Daoy (cell line): ENCODE results near the gene TOM1L2. TPM values are rescaled to one million over a fixed set of nuclear protein-coding genes. Genes with fewer than 3 reads are reported as not detected.
"Not testable (repeated sequence)": the region's sequence is repeated elsewhere in the genome, so short reads cannot be mapped to it uniquely, and the experiment has no call there.

ENCODE experiments used
- DNase-seq: peaks from one replicate; pipeline ENCODE4 v3.0.0-alpha.2; 2015; ENCODE audit warnings: low read depth
- total RNA-seq: library from RNA; depleted of rRNA; stranded (reverse); fragments of >200 nt; shearing (Covaris generic); gene quantifications from 2 replicates; pipeline ENCODE4 v1.2.3, GENCODE V29; 2014

The TOM1L2 gene
- total RNA-seq, 1 experiment from 2014 or later, result 14.9 TPM

- peak; percentile 95 for DNase-seq
These were observed 152.6 kb downstream of the TOM1L2 start for GRCh38 chr17:17819561-17819995.

- no peak for DNase-seq
These were observed 153.1 kb downstream of the TOM1L2 start for GRCh38 chr17:17819111-17819510.

DNA sequence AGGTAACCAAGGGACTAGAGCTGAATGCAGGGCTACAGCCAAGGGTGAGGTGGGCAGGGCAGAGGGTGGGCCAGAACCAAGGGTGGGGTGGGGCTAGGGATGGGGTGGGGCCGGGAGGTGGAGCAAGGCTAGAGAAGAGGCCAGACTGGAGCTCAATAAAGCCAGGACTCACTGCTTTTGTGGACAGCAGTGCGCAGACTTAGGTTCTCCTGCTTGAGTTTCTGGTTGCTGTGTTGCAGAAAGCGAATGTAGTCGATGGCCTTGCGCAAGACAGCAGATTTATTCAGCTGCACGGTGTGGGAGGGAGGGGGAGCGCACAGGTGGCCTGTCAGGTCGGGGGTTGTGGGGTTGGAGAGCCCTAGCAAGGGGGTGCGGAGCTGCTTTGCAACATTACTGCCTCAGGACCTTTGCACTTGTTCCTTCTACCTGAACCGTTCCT is 154.1 kb downstream of the TOM1L2 start:
- peak; percentile 67 for DNase-seq

DNA sequence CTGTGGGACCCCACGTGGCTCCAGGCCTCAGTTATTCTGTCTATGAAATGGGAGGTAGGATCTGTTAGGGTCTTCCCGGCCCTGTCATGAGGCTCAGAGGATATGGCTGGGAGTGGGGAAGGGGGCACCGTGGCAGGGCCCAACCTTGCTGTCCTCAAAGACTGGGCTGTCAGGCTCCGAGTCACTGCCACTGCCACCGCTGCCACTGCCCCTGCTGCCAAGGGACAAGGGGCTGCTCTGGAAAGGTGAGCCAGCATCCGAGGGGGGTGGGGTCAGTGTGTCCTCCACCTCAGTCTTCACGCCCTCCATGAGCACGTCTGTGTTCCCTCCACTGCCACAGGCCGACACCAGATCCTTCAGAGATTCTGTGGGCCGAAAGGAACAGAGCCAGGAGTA is 154.7 kb downstream of the TOM1L2 start:
- DNase-seq, result no peak

GRCh38 chr17:17816831-17817551 is 155.2 kb downstream of the TOM1L2 start:
- DNase-seq, result no peak

DNA sequence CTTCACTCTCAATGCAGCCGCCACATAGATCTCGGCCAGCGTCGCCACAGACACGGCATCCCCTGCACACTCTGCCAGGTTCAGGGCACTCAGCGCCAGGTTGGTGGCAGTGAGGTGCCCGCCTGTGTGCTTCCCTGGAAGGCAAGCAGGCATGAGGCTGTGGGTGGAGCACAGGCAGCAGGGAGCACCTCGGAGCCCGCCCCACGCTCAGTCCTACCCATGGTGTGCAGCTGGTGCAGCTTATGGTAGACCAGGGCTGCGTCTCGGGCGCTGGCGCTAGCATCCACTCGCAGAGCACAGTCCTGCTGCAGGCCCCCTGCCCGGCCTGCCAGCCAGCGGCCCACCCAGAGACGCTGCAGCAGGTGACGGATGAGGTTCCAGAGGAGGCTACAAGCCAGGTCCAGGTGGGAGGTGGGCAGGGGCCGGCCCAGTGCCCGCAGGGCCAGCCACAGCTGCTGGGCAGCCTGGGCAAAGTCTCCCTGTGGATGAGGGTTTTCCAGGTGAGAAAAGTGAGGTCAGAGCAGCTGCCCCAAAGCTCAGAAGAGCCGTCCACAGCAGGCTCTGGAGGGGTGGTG is 155.9 kb downstream of the TOM1L2 start:
- DNase-seq, result no peak

DNA sequence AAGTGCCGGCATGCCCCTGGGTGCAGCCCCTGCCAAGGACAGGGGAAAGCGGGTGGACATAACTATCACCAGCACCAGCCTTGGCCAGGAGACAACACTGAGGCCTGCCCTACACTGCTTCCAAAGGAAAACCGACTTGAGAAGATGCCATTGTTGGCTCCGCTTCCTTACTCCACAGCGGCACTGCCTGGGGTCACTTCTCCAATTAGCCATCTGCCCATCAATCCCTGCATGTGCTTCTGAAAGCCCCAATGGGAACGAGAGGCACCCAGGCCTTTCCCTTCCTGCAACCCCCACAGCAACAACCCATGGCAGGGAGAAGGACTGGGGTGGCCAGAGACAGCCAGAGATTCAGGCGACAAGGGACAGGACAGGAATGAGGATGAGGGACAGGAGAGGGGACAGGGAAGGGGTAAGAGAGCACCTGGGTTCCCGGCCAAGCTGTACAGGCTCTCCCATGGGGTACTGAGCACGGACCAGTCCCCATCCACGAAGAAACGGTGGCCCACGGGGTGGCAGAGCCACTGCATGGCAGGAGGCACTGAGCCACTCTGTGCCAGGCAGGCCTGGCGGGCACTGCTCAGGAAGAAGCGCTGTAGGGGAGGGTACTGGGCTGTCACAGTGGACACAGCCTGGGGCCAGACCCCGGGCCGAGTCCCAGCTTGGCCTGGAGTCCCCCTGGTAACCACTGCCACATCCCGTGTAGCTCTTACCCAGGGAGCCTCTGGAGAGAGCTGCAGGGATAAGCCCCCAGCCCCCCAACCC is 156.6 kb downstream of the TOM1L2 start:
- no peak for DNase-seq

- no peak for DNase-seq
These were observed 157.2 kb downstream of the TOM1L2 start for GRCh38 chr17:17815062-17815406.

- DNase-seq, result no peak
These were observed 157.8 kb downstream of the TOM1L2 start for GRCh38 chr17:17814162-17815061.

- DNase-seq, result no peak
These were observed 158.5 kb downstream of the TOM1L2 start for GRCh38 chr17:17813725-17814095.

DNA sequence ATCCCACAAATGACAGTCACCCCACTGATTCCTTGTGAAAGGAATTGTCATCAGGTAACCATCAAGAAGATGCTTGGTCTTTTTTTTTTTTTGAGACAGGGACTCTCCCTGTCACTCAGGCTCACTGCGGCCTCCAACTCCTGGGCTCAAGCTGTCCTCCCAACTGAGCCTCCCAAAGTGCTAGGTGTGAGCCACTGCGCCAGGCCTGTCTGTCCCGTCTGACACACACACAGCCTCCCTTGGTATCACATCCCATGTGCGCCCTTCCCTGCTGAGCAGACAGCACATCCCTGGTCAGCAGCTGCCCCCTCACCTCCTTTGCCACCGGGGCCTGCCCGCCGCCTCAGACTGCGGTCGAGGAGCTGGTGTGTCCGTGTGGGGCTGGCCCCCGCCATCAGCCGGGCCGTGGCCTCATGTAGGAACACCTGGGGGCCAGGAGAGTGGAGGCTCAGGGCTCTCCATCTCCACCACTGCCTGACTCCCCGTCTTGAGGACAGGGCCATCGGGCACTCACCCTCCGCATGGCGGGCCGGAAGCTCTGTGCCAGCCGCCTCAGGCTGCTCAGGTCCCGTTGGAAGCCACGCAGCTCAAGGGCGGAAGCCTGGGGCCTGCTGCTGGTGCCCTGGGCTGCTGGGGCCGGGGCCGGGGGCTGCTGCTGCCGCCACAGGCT is 159.0 kb downstream of the TOM1L2 start:
- DNase-seq, result no peak

GRCh38 chr17:17812211-17813054 is 159.8 kb downstream of the TOM1L2 start:
- DNase-seq, result peak; percentile 61

GRCh38 chr17:17811381-17812210 is 160.6 kb downstream of the TOM1L2 start:
- no peak for DNase-seq

DNA sequence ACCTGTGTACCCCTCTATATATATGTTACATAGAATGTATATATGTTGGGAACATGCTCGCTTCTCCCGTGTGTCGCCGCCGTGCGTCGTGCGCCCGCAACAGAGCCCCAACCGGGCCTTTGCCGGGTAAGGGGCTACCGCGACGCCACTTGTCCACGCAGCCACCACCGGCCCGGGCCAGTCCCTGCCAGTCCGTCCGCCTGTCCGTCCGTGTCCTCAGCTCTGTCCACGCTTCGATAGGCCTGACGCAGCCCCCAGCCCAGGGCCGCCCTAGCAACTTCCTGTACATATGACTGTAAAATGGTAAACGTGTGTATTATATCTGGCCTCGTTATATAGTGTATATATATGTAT is 161.3 kb downstream of the TOM1L2 start:
- DNase-seq, result no peak

GRCh38 chr17:17810084-17810894 is 161.9 kb downstream of the TOM1L2 start:
- DNase-seq, result no peak

DNA sequence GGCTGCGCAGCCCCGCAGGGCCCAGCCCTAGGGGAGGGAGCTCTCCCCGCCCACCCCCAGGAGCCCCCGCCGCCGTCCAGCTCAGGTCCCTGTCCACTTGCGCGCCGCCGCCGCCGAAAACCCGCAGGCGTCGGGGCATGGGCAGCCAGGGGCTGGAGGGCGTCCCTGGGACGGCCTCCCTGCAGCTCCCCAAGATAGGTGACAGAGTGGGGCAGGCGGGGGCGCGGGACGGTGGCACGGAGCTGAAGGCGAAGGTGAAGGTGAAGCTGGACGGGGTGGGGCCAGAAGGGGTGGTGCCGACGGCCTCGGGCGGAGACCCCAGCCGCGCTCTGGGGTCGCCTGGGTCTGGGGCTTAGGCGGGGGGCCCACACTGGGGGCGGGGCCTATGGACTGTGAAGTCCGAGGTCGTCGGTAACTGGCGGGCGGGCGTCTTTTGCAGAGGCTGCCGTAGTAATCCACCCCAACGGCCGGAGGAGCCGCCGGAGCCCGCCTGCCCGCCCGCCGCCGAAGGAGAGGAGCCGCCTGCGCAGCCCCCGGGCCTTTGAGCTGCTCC is 162.6 kb downstream of the TOM1L2 start:
- DNase-seq, result no peak

DNA sequence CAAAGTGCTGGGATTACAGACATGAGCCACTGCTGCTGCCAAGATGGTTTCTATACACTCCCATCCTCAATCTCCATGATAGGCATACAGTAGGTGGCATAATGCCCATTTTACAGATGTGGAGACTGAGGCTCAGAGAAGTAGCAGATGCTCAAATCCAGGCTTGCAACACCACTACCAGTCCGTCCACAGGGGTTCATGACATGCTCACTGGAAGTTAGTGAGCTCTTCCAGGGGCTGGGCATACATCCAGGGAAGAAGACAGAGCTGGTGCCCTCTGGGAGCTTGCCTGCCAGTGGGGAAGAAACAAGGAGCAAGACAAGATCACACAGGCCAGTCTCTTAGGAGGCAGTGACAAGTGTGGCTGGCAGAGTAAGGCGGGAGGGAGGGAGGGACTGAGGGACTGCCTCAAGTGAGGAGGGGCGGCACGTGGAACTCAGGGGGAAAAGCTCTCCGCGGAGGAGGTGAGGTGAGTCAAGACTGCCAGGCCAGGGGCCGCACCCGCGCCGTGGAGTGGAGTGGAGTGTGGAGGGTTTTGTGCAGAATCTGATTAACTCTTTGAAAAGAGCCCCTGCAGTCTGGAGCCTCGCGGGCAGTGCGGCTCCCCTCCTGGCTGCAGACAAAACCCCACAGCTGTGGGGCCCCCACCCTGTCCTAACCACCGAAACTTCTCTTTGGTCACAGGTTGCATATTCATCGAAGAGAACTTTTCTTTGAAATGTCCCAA is 163.3 kb downstream of the TOM1L2 start:
- no peak for DNase-seq

- DNase-seq, result not testable (repeated sequence)
These were observed 164.0 kb downstream of the TOM1L2 start for GRCh38 chr17:17808200-17808599.
